Lung (tissue), 12 donors: Measurements from ENCODE around the gene AHCYL2. TPM values are rescaled to one million over a fixed set of nuclear protein-coding genes. Genes with fewer than 3 reads are reported as not detected.
A peak's percentile ranks its signal among the peaks of the same experiment; 100 is the strongest.

Experiments used
- ATAC-seq: fragments of 200-7000 bp; cut with Tn5 transposase; one replicate; pipeline ENCODE4 v1.9.1; 2020; ENCODE audit warnings: moderate number of reproducible peaks; ENCODE audit not compliant: insufficient read depth, low FRiP score
- DNase-seq, 3 donors: peaks; one replicate each; pipeline ENCODE4 v3.0.0-alpha.2; 2013 to 2017
- H3K27ac ChIP-seq, 2 donors: one replicate each; pipeline ENCODE4 v1.5.1; 2013; ENCODE audit warnings: mild to moderate bottlenecking in 2 of 2, moderate library complexity in 2 of 2, control low read depth in 1 of 2, inconsistent platforms in 1 of 2, low read depth in 1 of 2, low read length in 1 of 2
- H3K27me3 ChIP-seq, 3 donors: one replicate each; pipeline ENCODE4 v1.5.1; 2013; ENCODE audit warnings: low read length in 2 of 3; ENCODE audit not compliant: control insufficient read depth in 3 of 3, insufficient read depth in 3 of 3
- H3K36me3 ChIP-seq, 4 donors: one replicate each; pipeline ENCODE4 v1.5.1; 2013; ENCODE audit warnings: low read length in 4 of 4, mild to moderate bottlenecking in 1 of 4, moderate library complexity in 1 of 4; ENCODE audit not compliant: control insufficient read depth in 4 of 4, insufficient read depth in 4 of 4
- H3K4me1 ChIP-seq, 5 donors: one replicate each; pipeline ENCODE4 v1.5.1; 2013; ENCODE audit warnings: low read length in 5 of 5, mild to moderate bottlenecking in 2 of 5, moderate library complexity in 1 of 5; ENCODE audit not compliant: control insufficient read depth in 5 of 5, insufficient read depth in 5 of 5
- H3K4me3 ChIP-seq: one replicate; pipeline ENCODE4 v1.5.1; 2013; ENCODE audit warnings: mild to moderate bottlenecking, control low read depth, moderate library complexity
- H3K9ac ChIP-seq, 2 donors: one replicate each; pipeline ENCODE4 v1.5.1; 2013; ENCODE audit warnings: low read length in 2 of 2, control low read depth in 1 of 2; ENCODE audit not compliant: insufficient read depth in 1 of 2
- H3K9me3 ChIP-seq, 4 donors: one replicate each; pipeline ENCODE4 v1.5.1; 2013; ENCODE audit warnings: low read length in 3 of 4, mild to moderate bottlenecking in 1 of 4, moderate library complexity in 1 of 4; ENCODE audit not compliant: control insufficient read depth in 4 of 4, insufficient read depth in 3 of 4
- CTCF ChIP-seq: IDR thresholded peaks from 2 replicates; pipeline ENCODE4 v1.5.1; 2012; ENCODE audit warnings: mild to moderate bottlenecking; ENCODE audit errors: control extremely low read depth, extremely low read depth
- WGBS, 2 donors: extraction: QIAGEN DNeasy Blood & Tissue Kit; methylation state at CpG; one replicate each; pipeline ENCODE4 v1.1.7; 2013; 5-methylcytosine and 5-hydroxymethylcytosine counted together
- polyA plus RNA-seq, 2 donors: library from polyadenylated mRNA; stranded (reverse); fragments of 200-250 nt; gene quantifications; one replicate each; pipeline ENCODE4 v1.2.1, GENCODE V29; 2013
- total RNA-seq, 2 donors: library from RNA; depleted of rRNA in 1 of 2; stranded (reverse); fragments of >200 nt in 1 of 2; gene quantifications; one replicate each; pipeline ENCODE4 v1.2.1, GENCODE V29; 2014 to 2021
- donor health status: control.
- donor health status: control.
- donor health status: Bipolar disorder and iron deficiency.
- donor health status: healthy.
- donor health status: DM: yes; HTN: yes; CAD: no.

Gene AHCYL2
- total and polyA plus RNA-seq, 4 donors, result 16.3 to 172 (median 93.8) TPM

- H3K36me3 ChIP-seq, result peaks cover 0 to 5% (median under 1%) of the 10 kb centered on the region in 4 donors
- no peak for TF ChIP-seq CTCF
- H3K9ac ChIP-seq, result peak overlapping the region; percentile 34 to 64
- peaks cover 3 to 18% (median 10%) of the 10 kb centered on the region in 5 donors for H3K4me1 ChIP-seq
- peak overlapping the region; percentile 44 for H3K4me3 ChIP-seq
- DNase-seq (peak; percentile 38 to 44 (median 41)), ATAC-seq (peak; percentile 27)
- H3K27me3 ChIP-seq, result peaks cover 0 to 7% (median 0%) of the 10 kb centered on the region in 3 donors
- no peaks in the 10 kb centered on the region for H3K9me3 ChIP-seq
- WGBS, 2 donors, result 0 to 1% methylated on average over 51 to 83 of the region's 83 CpGs
- no peak overlapping the region for H3K27ac ChIP-seq
Measured at GRCh38 chr7:129188892-129189660, 35.8 kb upstream of the AHCYL2 start.

DNA sequence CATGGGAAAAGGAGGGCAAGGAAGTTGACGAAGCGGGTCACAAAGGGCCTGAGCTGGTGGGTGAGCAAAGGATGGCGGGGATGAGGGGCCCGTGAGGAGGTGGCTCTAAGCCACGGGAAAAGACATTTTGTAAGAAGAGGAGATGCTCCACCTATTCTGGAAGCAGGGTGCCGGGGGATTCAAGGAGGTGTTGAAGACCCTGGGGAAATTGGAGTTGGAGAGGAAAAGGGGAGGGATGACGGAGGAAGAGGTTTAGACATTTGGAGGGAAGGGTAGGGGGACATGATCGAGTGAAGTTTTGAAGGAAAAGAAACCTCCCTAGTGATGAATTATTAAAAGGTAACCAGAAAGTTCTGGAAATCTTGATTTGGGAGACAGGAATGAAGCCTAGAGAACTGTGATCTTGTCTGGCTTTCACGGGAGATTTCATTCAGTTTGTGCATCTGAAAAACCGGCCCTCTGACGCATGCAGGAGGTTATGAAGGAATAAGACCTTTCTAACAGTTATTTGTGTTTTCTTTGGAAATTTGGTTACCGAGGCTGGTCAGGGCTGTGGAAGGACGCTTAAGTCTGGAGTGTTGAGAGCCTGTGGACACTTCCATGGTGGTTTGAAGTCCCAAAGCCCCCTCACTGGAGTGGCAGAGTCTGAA, 35.0 kb upstream of the AHCYL2 start:
- H3K27me3 ChIP-seq, result peaks cover 0 to 7% (median 0%) of the 10 kb centered on the region in 3 donors
- ATAC-seq (no peak), DNase-seq (no peak)
- H3K36me3 ChIP-seq, result peaks cover 0 to 5% (median under 1%) of the 10 kb centered on the region in 4 donors
- H3K9ac ChIP-seq, result peak overlapping the region; percentile 52 to 64
- TF ChIP-seq CTCF, result no peak
- WGBS, 2 donors, result 50 to 51% methylated on average over 13 of the region's 13 CpGs
- no peak overlapping the region for H3K27ac ChIP-seq
- H3K4me1 ChIP-seq, result peaks cover 3 to 18% (median 10%) of the 10 kb centered on the region in 5 donors
- no peak overlapping the region for H3K4me3 ChIP-seq
- no peaks in the 10 kb centered on the region for H3K9me3 ChIP-seq

DNA sequence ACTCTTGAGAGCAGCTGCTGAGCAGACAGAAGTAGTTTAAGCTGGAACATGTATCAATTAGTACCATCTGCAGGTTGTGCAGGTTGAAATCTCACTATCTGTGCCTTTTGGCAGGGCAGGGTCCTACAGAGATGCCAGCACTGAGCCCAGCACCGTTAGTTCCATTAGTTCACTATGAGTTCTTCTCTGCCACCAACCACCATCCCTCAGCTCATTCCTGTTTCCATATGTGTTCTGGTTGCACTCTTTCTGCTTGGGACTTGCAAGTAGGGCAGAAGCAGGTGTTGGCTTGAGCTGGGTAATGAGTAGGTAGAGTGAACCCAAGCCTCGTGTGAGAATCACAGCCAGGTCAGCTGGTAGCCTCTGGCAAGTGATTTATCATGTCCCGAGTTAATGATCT, 33.6 kb upstream of the AHCYL2 start:
- no peaks in the 10 kb centered on the region for H3K9me3 ChIP-seq
- H3K4me1 ChIP-seq, result peaks cover 3 to 18% (median 10%) of the 10 kb centered on the region in 5 donors
- no peak for DNase-seq
- no peak overlapping the region for H3K27ac ChIP-seq
- peaks cover 0 to 10% (median 3%) of the 10 kb centered on the region in 4 donors for H3K36me3 ChIP-seq
- H3K27me3 ChIP-seq, result peaks cover 0 to 7% (median 0%) of the 10 kb centered on the region in 3 donors
- ATAC-seq, result no peak
- no peak overlapping the region for H3K4me3 ChIP-seq
- 83 to 96% methylated on average over 3 of the region's 3 CpGs for WGBS, 2 donors
- no peak for TF ChIP-seq CTCF
- H3K9ac ChIP-seq, result peak overlapping the region in 1 of 2 donors; percentile 25
